ENCODE results near the gene INSYN1.
A peak's percentile ranks its signal among the peaks of the same experiment; 100 is the strongest.
"Not testable (repeated sequence)": the region's sequence is repeated elsewhere in the genome, so short reads cannot be mapped to it uniquely, and the experiment has no call there.

INSYN1 gene

DNA sequence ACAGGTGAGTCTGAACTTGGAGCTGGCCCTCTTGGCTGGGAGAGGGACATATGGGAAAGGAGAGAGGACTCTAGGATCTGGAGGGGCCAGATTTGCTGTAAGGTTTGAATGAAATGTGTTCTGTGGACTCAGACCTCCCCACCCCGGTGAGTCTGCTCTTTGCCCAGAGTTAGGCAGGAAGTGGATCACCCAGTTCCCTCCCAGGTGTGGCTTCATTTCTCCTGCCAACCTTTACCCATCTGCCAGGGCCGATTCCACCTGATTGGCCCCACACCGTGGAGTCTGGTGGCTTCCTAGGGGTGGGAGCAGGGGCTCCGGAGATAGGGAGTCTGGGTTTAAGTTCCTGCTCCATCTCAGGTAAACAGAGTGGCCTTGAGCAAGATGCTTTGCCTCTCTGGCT is 43.5 kb downstream of the INSYN1 start:
- no peak for DNase-seq

DNA sequence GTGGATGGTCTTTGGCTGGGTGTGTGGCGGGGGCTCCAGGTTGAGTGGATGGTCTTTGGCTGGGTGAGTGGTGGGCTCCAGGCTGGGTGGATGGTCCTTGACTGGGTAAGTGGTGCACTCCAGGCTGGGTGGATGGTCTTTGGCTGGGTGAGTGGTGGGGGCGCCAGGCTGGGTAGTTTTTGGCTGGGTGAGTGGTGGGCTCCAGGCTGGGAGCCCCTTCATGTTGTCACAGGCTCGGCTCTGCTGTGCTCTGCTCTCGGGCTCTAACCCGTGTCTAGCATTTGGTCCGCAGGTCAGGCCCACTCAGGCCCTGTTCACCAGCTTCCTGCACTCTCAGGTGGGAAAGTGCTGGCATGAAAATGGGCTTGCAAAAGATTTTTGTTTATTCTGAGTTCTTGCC is 43.9 kb downstream of the INSYN1 start:
- no peak for DNase-seq

DNA sequence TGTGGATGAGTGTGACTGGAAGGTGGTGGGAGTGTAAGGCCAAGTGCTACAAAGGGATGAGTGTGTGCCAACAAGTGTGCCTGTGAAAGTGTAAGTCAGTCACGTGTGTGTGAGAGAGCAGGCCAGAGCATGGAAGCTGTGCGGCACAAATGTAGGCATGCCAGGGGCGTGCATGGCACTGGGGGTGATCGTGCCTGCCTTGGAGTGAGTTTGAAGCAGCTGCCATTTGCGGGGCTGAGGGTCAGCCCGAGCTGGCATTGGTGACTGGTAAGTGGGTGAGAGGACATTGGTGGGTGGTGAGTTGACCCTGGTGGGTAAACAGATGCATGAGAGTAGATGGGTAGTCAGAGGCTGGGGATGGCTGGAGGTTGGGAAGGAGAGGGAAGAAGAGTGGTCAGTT is 44.5 kb downstream of the INSYN1 start:
- no peak for DNase-seq

DNA sequence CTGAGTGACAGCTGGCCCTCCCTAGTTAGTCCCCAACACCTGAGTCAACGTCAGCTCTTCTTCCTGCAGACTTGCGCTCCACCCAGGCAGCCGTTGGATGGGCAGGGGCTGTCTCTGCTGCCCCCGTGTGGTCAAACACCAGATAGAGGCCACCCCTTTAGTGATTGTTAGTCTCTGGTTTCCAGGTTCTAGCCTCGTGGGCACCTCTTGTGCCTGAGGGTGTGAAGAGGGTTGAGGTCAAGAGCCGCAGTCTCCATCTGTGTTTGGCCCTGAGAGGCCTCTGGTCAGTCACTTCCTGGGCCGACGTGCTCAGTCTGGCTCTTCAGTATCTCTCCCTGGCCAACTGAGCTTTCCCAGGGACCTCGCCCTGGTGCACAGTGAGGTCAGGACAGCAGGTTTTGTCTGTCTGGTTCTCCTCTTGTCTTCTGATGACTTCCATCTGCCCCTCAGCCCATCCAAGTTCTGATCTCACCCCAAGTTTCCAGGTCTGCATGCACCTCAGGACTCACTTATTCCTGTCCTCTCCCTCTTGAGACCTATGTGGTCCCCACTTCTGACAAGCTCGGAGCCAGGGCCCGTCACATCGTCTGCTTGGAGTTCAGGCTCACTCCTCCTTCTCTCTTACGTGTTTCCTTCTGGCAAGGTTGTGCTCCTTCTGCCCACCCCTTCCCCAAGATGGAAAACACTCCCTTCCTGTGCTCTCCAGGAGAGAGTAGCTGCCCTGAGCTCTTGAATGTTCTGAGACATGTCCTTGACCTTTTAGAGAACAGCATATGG is 48.1 kb downstream of the INSYN1 start:
- DNase-seq: peak; percentile 81

DNA sequence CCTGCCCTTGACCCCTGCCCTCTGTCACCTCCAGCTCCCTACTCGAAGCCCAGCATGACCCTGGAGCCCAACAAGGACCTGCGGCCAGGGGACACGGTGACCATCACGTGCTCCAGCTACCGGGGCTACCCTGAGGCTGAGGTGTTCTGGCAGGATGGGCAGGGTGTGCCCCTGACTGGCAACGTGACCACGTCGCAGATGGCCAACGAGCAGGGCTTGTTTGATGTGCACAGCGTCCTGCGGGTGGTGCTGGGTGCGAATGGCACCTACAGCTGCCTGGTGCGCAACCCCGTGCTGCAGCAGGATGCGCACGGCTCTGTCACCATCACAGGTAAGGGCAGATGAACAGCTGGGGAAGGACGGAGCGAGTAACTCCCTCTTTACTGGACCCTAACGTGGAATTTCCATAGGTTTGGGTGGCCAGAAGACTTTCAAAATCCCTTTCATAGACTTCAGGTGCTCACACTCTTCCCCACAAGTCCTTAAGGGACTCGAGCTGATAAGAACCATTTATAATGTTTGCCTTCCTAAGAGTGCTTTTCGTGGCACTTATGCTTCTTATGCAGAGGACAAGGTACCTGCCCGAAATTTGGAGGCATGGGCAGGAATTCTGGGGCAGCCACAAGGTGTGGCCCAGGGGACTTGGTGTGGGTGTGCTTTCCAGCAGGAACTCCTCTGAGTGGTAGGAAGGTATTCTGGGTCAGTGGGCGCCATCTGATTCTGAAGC is 48.8 kb downstream of the INSYN1 start:
- DNase-seq: not testable (repeated sequence)

DNA sequence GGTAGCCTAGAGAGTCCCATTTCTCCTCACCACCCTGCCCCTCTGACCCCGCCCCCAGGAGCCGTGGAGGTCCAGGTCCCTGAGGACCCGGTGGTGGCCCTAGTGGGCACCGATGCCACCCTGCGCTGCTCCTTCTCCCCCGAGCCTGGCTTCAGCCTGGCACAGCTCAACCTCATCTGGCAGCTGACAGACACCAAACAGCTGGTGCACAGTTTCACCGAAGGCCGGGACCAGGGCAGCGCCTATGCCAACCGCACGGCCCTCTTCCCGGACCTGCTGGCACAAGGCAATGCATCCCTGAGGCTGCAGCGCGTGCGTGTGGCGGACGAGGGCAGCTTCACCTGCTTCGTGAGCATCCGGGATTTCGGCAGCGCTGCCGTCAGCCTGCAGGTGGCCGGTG is 49.5 kb downstream of the INSYN1 start:
- not testable (repeated sequence) for DNase-seq

DNA sequence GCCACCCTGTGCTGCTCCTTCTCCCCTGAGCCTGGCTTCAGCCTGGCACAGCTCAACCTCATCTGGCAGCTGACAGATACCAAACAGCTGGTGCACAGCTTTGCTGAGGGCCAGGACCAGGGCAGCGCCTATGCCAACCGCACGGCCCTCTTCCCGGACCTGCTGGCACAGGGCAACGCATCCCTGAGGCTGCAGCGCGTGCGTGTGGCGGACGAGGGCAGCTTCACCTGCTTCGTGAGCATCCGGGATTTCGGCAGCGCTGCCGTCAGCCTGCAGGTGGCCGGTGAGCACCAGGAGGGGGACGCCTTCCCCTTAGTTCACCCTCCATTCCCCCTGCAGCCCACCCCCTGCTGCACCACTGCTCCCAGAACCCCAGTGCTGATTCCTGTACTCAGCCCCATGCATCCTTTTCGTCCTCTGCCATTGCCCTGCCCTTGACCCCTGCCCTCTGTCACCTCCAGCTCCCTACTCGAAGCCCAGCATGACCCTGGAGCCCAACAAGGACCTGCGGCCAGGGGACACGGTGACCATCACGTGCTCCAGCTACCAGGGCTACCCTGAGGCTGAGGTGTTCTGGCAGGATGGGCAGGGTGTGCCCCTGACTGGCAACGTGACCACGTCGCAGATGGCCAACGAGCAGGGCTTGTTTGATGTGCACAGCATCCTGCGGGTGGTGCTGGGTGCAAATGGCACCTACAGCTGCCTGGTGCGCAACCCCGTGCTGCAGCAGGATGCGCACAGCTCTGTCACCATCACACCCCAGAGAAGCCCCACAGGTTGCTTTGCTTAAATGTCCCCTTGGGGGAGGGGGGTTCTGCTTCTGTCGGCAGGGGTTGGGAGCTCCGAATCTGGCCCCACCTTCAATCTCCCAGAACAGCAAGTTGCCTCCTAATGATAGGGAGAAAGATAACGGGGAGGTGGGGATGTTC is 50.6 kb downstream of the INSYN1 start:
- DNase-seq: not testable (repeated sequence)

DNA sequence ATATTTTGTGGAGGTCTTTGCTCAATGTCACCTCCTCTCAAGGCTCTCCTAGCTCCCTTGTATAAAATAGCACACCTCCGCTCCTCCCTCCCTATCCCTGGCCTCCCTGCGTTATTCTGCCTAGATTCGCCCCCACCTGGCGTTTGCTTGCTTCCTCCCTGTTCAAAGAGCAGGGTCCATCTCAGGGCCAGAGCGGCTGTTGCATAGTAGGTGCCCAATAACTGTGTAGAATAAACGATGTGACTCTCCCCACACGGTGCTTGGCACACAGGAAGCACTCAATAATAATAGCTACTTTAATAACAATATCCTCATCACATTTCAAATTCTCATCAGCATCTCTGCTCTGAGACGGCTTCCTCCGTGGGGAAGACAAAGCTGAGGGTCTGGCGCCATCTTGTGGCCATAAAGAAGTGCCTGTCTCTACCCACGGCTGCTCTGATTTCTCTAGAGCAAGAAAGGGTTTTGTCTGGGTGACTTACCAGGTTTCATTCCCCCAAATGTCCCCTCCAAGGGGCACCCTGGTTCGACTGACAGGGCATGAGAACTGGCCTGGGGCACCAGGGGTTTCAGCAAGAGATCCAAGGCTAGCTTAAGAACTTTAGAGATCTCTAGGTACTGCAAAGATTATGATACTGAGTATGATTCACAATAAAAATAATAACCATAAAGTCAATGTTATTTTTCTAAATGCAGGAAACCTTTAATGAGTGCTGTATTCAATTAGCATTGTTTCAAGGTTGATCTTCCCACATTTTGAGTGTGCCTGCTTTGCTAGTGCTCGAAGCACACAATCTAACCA is 52.9 kb downstream of the INSYN1 start:
- DNase-seq: peak; percentile 83

DNA sequence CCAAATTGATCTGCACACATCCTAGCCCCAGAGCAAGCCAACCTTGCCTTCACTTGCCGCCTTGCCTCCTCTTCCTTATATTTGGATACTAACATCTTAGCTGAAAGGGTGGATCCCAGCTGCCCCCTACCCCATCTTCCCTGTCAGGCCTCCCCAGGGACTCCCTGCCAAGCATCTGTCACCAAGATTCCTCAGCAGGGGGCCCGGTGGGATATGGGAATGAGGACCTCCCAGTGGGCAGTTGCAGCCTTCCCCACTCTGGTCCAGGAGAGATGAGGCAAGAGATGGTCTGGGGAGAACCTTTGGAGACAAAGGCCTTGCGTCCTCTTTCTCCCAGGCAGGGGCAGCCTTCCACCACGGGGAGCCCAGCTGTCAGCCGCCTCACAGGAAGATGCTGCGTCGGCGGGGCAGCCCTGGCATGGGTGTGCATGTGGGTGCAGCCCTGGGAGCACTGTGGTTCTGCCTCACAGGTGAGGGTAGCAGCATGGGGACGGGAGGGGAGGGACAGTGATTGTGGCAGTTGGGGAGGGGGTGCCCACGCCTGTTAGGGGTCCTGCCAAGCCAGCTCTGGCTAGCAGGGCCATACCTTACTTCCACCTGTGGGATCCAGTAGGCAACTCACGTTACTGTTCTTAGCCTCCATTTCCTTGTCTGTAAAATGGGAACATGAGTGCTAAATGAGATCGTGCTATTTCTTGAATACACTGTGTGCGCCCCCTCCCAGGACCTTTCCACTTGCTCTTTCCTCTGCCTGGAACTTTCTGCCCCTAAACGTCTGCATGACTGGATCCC is 53.7 kb downstream of the INSYN1 start:
- DNase-seq: no peak

DNA sequence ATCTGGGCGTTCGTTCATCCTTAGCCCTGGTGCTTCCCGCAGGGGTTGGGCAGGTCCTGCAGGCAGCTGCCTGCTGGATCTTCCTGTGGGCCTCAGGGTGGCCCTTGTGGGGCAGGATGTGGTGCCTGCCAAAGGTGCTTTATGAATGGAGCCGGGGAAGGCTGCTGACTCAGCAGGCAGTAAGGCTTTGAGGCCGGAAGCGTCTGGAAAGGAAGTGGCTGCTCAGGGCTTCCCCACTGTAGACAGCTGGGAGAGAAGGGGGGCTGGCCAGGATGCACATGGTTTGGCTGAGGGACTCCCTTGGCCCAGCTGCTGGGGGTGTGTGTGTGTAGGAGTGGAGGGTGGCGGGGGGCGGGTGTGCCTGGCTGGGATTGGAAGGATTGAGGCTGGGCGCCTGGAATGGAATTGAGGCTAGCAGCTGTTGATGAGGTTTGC is 56.1 kb downstream of the INSYN1 start:
- DNase-seq: peak; percentile 94

DNA sequence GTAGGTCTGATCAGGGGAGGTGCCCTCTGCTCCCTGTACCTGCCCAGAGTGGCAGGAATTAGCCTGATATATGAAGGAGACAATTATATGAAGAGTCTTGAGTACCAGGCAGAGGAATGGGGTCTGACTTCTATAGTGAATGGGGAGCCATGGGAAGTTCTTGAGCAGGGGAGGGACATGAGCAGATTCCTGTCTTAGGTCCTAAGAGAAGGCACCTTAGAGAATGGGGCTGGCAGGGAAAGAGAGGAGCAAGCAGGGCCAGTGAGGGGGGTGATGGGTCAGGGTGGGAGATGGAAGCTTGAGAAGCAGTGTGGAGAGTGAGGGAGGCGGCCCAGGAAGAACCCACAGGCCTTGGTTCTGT is 56.5 kb downstream of the INSYN1 start:
- DNase-seq: no peak

DNA sequence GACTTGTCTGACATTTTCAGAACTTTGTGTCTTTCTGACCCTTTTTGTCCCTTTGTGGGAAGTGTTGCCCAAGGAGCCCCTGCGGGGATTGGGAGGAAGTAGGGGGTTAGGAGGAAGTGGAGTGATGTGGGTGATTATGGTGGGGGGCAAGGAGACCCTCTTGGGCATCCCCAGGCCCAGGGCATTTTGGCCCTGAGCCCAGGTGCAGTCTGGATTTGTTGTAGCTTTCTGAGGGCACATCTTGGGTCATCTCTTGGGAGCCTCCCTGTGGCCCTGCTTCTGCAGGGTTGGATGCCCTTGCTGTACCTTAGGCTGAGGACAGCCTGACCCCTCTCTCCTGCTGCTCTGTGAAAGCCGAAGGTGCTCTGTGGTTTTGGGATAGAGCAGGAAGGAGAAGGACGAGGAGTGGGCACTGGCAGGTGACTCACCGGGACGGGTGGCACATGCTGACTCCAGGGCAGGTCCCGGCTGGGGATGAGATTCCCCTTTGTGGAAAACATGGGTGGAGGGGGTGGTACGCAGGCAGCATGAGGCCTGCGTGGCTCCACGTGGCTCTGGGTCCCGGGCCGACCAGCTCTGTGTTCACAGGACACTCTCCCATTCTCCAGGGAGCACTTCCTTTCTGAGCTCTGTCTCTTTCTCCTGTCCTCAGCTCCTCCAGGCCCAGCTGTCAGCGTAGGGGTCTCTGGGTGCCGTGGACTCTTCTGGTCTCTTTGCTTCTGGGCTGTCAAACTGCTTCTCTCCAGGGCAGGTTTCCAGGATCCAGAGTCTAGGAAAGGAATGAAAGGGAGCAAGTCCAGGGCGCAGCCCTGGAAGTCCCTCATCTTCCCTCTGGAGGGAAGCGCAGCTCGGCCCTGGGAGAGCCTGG is 57.1 kb downstream of the INSYN1 start:
- DNase-seq: no peak

DNA sequence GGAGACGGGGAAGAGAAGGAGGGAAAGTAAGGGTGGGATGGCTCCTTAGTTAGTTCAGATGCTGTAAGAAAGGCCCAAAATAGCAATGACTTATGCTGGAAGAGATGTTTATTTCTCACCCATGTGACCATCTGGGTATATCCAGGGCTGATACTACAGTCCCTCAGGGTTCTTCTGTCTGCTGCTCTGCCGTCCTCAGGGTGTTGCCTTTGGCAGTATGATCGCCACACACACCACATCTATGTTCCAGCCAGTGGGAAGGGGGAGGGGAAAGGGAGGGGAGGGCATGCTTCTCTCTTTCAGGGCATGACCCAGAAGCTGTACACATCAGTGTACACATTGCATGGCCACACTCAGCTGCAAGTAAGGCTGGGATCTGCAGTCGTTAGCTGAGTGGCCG is 58.7 kb downstream of the INSYN1 start:
- DNase-seq: no peak

DNA sequence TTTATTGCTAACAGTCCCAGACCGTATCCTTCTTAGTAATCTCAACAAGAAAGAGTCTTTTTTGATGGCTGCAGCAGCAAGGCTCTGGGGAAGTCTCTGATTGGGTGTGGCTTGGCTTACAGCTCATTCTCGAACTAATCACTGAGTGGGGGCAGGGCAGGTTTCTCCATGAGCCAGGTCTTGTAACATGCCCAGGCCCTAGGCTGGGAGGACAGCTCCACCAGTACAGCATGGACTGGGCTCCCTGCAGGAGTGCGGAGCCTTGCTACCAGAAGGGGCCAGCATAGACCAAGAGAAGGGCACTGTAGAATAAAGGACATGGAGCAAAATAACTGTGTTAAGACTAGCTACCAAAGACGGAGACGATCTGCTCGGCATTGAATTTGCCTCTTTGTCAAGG is 61.8 kb downstream of the INSYN1 start:
- peak; percentile 28 for DNase-seq

DNA sequence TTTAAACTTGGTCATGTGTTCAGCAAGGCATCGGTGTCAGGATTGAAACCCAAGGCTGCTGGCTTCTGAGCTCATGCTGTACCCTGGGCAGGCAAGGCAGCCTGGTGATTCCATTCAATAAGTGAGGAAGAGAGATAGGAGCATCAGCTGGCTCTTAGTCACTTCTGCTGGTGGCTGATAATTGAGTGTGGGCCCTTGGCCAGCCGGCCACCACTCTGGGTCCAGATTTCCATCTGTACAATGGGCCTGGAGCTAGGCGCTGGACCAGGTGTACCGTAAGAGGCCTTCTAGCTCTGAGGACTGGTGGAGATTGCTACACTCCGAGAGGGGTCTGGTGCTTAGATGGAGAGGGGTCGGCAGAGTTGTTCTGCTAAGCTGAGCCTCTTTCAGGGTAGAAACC is 64.7 kb downstream of the INSYN1 start:
- no peak for DNase-seq

DNA sequence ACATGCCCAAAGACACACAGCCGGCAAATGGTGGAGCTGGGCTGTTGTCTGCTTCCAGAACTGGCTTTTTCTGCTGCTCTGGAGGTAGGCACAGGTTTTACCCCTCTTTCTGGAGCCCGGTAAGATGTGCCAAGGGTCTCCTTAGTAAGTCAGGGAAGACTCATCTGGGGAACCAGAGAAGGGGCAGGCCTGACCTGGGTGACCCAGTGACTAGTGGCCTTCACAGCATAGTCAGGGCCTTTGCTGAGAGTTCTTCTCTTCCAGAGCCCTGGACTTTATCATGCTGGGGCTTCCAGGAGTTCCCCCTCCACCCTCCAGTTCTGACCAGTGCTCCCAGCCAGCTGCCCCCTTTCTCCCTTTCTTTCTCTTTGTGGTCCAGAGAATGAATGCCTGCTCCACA is 65.8 kb downstream of the INSYN1 start:
- no peak for DNase-seq

DNA sequence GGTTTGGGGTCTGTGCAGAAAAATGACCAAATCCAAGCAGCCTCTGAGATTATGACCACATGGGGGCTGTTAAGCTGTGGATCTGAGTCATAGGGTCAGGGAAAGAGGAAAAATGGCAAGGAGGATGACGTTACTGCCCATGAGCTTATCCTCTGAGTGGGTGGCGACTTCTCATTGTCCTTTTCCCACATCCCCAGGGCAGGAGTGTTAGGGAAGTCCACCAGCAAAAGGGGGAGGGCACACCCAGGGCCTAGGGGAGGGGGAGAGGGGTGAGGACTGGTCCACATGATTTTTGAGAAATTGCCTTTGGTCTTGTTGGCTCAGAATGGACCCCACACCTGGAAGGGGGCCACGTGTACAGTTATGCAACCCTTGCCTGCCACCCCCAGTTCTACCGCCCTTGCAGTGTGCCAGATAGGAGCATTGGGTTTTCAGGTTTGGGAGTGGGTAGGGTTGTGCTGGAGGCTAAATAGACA is 66.3 kb downstream of the INSYN1 start:
- DNase-seq: no peak

DNA sequence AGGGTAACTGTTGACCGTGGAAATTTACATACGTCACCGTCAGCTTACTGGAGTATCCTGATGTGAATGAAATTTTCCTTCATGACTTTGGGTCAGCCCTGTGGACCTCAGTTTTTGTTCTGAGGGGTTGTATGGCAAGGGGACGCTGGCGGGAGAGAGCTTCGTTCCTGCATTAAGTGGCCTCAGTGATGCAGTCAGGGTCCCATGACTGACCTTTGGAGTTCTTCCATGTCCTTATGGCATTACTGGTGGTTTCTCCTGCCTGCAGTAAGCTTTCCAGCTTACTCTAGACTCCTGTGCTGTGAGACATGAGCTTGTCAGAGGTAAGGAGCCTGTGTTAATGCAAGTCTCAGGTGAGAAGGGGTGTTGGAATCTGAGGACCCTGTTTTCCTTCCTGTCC is 67.2 kb downstream of the INSYN1 start:
- no peak for DNase-seq

Data from activated CD4-positive, alpha-beta T cell treated with anti-CD3 and anti-CD28 coated beads, Interleukin-10, Interleukin-2, amounts not matched to agents 100 ng/mL and 50 ng/mL, durations not matched to agents 16 hours and 8 hours (primary cell).